HEK293 (cell line): Measurements from ENCODE around the gene OTOL1.

Experiments used
- CTCF ChIA-PET: fragments of 350-600 bp; formaldehyde crosslinking; extraction: SDS; loops from one replicate; lab custom pipeline; 2021; ENCODE audit warnings: antibody characterized with exemption; lab: Yijun Ruan, JAX
- POLR2A ChIA-PET: fragments of 300-600 bp; formaldehyde crosslinking; extraction: SDS; loops from one replicate; lab custom pipeline; 2020; ENCODE audit warnings: antibody characterized with exemption, inconsistent platforms; lab: Yijun Ruan, JAX
- H3K27ac ChIP-seq: fragments of 200-500 bp; sonication (Bioruptor generic); 2 replicates; pipeline ENCODE4 v1.5.1; 2014; ENCODE audit warnings: low read depth, low read length, control low read depth, inconsistent platforms; ENCODE audit errors: extremely low read depth
- H3K36me3 ChIP-seq, 2 experiments: fragments of 200-500 bp in 1 of 2; sonication (Bioruptor generic) in 1 of 2; 1 replicate in 1 of 2; 2 replicates in 1 of 2; pipeline ENCODE4 v1.5.1; 2014 to 2017; ENCODE audit warnings: inconsistent platforms in 2 of 2, low read length in 2 of 2; ENCODE audit not compliant: control insufficient read depth in 2 of 2, insufficient read depth in 1 of 2
- H3K4me1 ChIP-seq: fragments of 200-500 bp; sonication (Bioruptor generic); 2 replicates; pipeline ENCODE4 v1.5.1; 2014; ENCODE audit warnings: mild to moderate bottlenecking, low read length, inconsistent platforms; ENCODE audit not compliant: control insufficient read depth, insufficient read depth
- H3K4me3 ChIP-seq: 2 replicates; pipeline ENCODE4 v1.5.1; 2011; ENCODE audit warnings: low read depth, mild to moderate bottlenecking, control low read depth, low read length, moderate library complexity
- H3K9me3 ChIP-seq: fragments of 200-500 bp; sonication (Bioruptor generic); 2 replicates; pipeline ENCODE4 v1.5.1; 2014; ENCODE audit warnings: low read depth, low read length, inconsistent platforms; ENCODE audit not compliant: control insufficient read depth, insufficient read depth
- HOXA7 ChIP-seq: sonication (generic); formaldehyde crosslinking; IDR thresholded peaks from 2 replicates; pipeline ENCODE4 v1.8.1; 2022; ENCODE audit warnings: missing genetic modification reagents, borderline replicate concordance
- MYNN ChIP-seq: fragments of 450-650 bp; formaldehyde crosslinking; IDR thresholded peaks from 2 replicates; pipeline ENCODE4 v1.5.1; 2016; ENCODE audit warnings: missing biosample characterization, missing genetic modification characterization, borderline replicate concordance
- OVOL3 ChIP-seq: fragments of 450-650 bp; formaldehyde crosslinking; IDR thresholded peaks from 2 replicates; pipeline ENCODE4 v1.5.1; 2016; ENCODE audit warnings: missing biosample characterization, missing genetic modification characterization
- PRDM2 ChIP-seq: fragments of 450-650 bp; formaldehyde crosslinking; IDR thresholded peaks from 2 replicates; pipeline ENCODE4 v1.5.1; 2016; ENCODE audit warnings: missing biosample characterization, missing genetic modification characterization, borderline replicate concordance
- PRDM4 ChIP-seq: fragments of 450-650 bp; formaldehyde crosslinking; IDR thresholded peaks from 2 replicates; pipeline ENCODE4 v1.5.1; 2017; ENCODE audit warnings: missing biosample characterization, missing genetic modification characterization
- ZBTB1 ChIP-seq: fragments of 450-650 bp; formaldehyde crosslinking; IDR thresholded peaks from 2 replicates; pipeline ENCODE4 v1.5.1; 2016; ENCODE audit warnings: missing biosample characterization, missing genetic modification characterization
- ZFP37 ChIP-seq: fragments of 450-650 bp; formaldehyde crosslinking; IDR thresholded peaks from 2 replicates; pipeline ENCODE4 v1.5.1; 2016; ENCODE audit warnings: missing biosample characterization, missing genetic modification characterization
- ZNF114 ChIP-seq: fragments of 450-650 bp; formaldehyde crosslinking; IDR thresholded peaks from 2 replicates; pipeline ENCODE4 v1.5.0; 2017; ENCODE audit warnings: missing biosample characterization, missing genetic modification characterization
- ZNF184 ChIP-seq: fragments of 450-650 bp; IDR thresholded peaks from 2 replicates; pipeline ENCODE4 v1.5.1; 2018; ENCODE audit warnings: missing biosample characterization, mild to moderate bottlenecking, missing genetic modification characterization
- ZNF292 ChIP-seq: fragments of 450-650 bp; formaldehyde crosslinking; IDR thresholded peaks from 2 replicates; pipeline ENCODE4 v1.5.1; 2016; ENCODE audit warnings: low read depth, missing biosample characterization, missing genetic modification characterization, borderline replicate concordance
- ZNF362 ChIP-seq: fragments of 450-650 bp; formaldehyde crosslinking; IDR thresholded peaks from 2 replicates; pipeline ENCODE4 v1.5.1; 2016; ENCODE audit warnings: missing biosample characterization, missing genetic modification characterization
- ZNF426 ChIP-seq: fragments of 450-650 bp; formaldehyde crosslinking; IDR thresholded peaks from 2 replicates; pipeline ENCODE4 v1.5.1; 2017; ENCODE audit warnings: missing biosample characterization, missing genetic modification characterization, mild to moderate bottlenecking, inconsistent platforms, moderate library complexity
- ZNF449 ChIP-seq: fragments of 450-650 bp; formaldehyde crosslinking; IDR thresholded peaks from 2 replicates; pipeline ENCODE4 v1.5.1; 2017; ENCODE audit warnings: missing biosample characterization, mild to moderate bottlenecking, missing genetic modification characterization, moderate library complexity
- ZNF514 ChIP-seq: fragments of 450-650 bp; formaldehyde crosslinking; IDR thresholded peaks from 2 replicates; pipeline ENCODE4 v1.5.1; 2016; ENCODE audit warnings: missing biosample characterization, missing genetic modification characterization
- ZNF792 ChIP-seq: fragments of 450-650 bp; formaldehyde crosslinking; IDR thresholded peaks from 2 replicates; pipeline ENCODE4 v1.5.1; 2016; ENCODE audit warnings: missing biosample characterization, missing genetic modification characterization
- ZNF830 ChIP-seq: fragments of 450-650 bp; IDR thresholded peaks from 2 replicates; pipeline ENCODE4 v1.5.0; 2018; ENCODE audit warnings: missing biosample characterization, missing genetic modification characterization, low read depth, mild to moderate bottlenecking, moderate library complexity
- ZNF837 ChIP-seq: fragments of 450-650 bp; formaldehyde crosslinking; IDR thresholded peaks from 2 replicates; pipeline ENCODE4 v1.5.1; 2016; ENCODE audit warnings: missing biosample characterization, missing genetic modification characterization
- ZSCAN4 ChIP-seq: fragments of 450-650 bp; formaldehyde crosslinking; IDR thresholded peaks from 2 replicates; pipeline ENCODE4 v1.5.1; 2017; ENCODE audit warnings: missing biosample characterization, missing genetic modification characterization
- TF ChIP-seq, protein P1 (sequence below): fragments of 450-650 bp; formaldehyde crosslinking; IDR thresholded peaks from 2 replicates; pipeline ENCODE4 v1.5.1; 2016; ENCODE audit warnings: missing biosample characterization, missing genetic modification characterization

OTOL1 gene

DNA sequence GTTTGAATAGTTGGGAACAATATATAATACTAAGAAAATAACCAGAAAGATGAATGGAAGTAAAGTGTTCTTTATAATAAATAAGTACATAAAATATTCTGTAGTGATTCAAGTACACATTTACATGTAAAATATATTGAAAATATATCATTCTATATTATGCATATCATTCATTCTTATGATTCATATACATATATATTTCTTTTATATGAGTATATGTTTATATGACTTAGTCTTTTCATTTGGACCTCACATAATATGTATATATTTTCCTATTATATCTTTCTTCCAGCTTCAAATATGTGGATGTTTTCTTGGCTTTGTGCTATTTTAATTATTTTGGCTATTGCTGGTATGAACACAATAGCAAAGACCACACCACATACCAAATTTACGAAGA is at the start of gene OTOL1:
Gene OTOL1, plus strand, starts transcription at position 301 of the 400 bp plus-strand sequence. Its CDS starts 0 bp downstream, at position 301.
- H3K4me1 ChIP-seq = no peaks in the 10 kb centered on the region
- no peaks in the 10 kb centered on the region for H3K9me3 ChIP-seq
- TF ChIP-seq PRDM4 = no peak
- no peak for TF ChIP-seq ZBTB1 (tag by site-specific recombination)
- no peak for TF ChIP-seq ZNF830 (tag by site-specific recombination)
- no peak for TF ChIP-seq ZNF362 (tag by site-specific recombination)
- no peak for TF ChIP-seq ZNF426 (tag by site-specific recombination)
- TF ChIP-seq ZNF449 (tag by site-specific recombination) = no peak
- TF ChIP-seq ZNF837 (tag by site-specific recombination) = no peak
- no peak for TF ChIP-seq ZNF114 (tag by site-specific recombination)
- no peak for TF ChIP-seq ZFP37 (tag by site-specific recombination)
- no peak for TF ChIP-seq ZNF292 (tag by site-specific recombination)
- no peak for TF ChIP-seq ZNF792 (tag by site-specific recombination)
- no peak for TF ChIP-seq ZSCAN4 (tag by site-specific recombination)
- no peak for TF ChIP-seq MYNN (tag by site-specific recombination)
- no peak for TF ChIP-seq HOXA7 (CRISPR knock-in tag)
- TF ChIP-seq ZNF184 (tag by site-specific recombination) = no peak
- no peak for TF ChIP-seq OVOL3 (tag by site-specific recombination)
- no peak for TF ChIP-seq ZNF514
- TF ChIP-seq, protein P1, sequence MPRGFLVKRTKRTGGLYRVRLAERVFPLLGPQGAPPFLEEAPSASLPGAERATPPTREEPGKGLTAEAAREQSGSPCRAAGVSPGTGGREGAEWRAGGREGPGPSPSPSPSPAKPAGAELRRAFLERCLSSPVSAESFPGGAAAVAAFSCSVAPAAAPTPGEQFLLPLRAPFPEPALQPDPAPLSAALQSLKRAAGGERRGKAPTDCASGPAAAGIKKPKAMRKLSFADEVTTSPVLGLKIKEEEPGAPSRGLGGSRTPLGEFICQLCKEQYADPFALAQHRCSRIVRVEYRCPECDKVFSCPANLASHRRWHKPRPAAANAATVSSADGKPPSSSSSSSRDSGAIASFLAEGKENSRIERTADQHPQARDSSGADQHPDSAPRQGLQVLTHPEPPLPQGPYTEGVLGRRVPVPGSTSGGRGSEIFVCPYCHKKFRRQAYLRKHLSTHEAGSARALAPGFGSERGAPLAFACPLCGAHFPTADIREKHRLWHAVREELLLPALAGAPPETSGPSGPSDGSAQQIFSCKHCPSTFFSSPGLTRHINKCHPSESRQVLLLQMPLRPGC (tag by site-specific recombination) = no peak
- no peak for TF ChIP-seq PRDM2 (tag by site-specific recombination)
- ChIA-PET CTCF (interaction anchor here (0.6 kb wide), 2 partner anchors 65 to 687 kb away, joined by 3 to 4 read pairs; no protein-coding TSS in a partner anchor), POLR2A (no interaction called here)
- no peak within 1 kb of the TSS for H3K27ac ChIP-seq
- no peaks in the 10 kb centered on the region for H3K36me3 ChIP-seq
- H3K4me3 ChIP-seq = no peak within 1 kb of the TSS
